Ishikawa (cell line): ENCODE data around the gene ARHGAP8.

Experiments used
- EP300 ChIP-seq: IDR thresholded peaks from 2 replicates; pipeline ENCODE4 v1.6.1; 2012; ENCODE audit warnings: borderline replicate concordance
- MAX ChIP-seq: IDR thresholded peaks from 2 replicates; pipeline ENCODE4 v1.6.1; 2012
- NFIC ChIP-seq: IDR thresholded peaks from 2 replicates; pipeline ENCODE4 v1.6.1; 2012
- REST ChIP-seq: IDR thresholded peaks from 2 replicates; pipeline ENCODE4 v1.6.1; 2012; ENCODE audit warnings: low read depth, mild to moderate bottlenecking
- TAF1 ChIP-seq: IDR thresholded peaks from 2 replicates; pipeline ENCODE4 v1.6.1; 2012; ENCODE audit warnings: low read depth, mild to moderate bottlenecking
- YY1 ChIP-seq: IDR thresholded peaks from 2 replicates; pipeline ENCODE4 v1.6.1; 2012; ENCODE audit warnings: low read depth
- ZBTB7A ChIP-seq: IDR thresholded peaks from 2 replicates; pipeline ENCODE4 v1.6.1; 2012; ENCODE audit warnings: low read depth

- TF ChIP-seq REST (no peak), YY1 (no peak), TAF1 (no peak), MAX (no peak), EP300 (no peak), ZBTB7A (no peak), NFIC (no peak)
Measured at GRCh38 chr22:44755417-44755816, 3.0 kb downstream of the ARHGAP8 start.
